ENCODE measurements around the gene STAB2.

DNA sequence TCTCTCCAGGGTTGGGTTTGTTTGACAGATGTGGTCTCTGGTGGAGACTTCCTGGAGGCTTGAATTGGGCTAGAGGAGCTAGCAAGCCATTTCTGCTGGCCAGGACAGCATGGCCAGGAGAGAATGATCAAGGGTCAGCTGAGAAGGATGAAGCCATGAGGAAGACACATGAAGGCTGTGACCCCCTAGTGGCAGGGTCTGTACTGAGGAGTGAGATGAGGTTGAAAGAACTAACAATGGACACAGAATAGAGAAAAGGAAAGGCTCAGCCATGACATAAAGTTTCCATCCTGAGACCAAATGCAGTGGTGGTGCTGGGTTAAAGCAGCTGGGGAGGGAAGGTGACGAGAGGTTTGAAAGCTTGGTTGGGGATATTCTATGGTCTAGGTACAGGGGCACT lies 164.1 kb downstream of the STAB2 start:
- TF ChIP-seq CTCF (IDR thresholded peaks at IDR 0.05; ENCODE audit: poor library complexity, severe bottlenecking): no peak
- no peak for TF ChIP-seq TAF1 (IDR thresholded peaks at IDR 0.05; ENCODE audit: low read depth)
- TF ChIP-seq EZH2 (IDR thresholded peaks at IDR 0.05; ENCODE audit: borderline replicate concordance, insufficient read depth, low read length, poor library complexity, severe bottlenecking): no peak
- no peak for TF ChIP-seq MXI1 (conservative IDR thresholded peaks at IDR 0.05; ENCODE audit: poor library complexity, severe bottlenecking)
- no peak for TF ChIP-seq RAD21 (conservative IDR thresholded peaks at IDR 0.05)
- no peak for TF ChIP-seq POLR2AphosphoS5 (IDR thresholded peaks at IDR 0.05)
- no peak for TF ChIP-seq EP300 (conservative IDR thresholded peaks at IDR 0.05; ENCODE audit: poor library complexity, severe bottlenecking)
- TF ChIP-seq REST (IDR thresholded peaks at IDR 0.05; ENCODE audit: borderline replicate concordance): no peak
- no peak for TF ChIP-seq SMC3 (conservative IDR thresholded peaks at IDR 0.05; ENCODE audit: poor library complexity)

Measured in neural cell (in vitro differentiated cells).